KG1 (cell line): ENCODE data around the gene DOCK2.
"Not testable (repeated sequence)": the region's sequence is repeated elsewhere in the genome, so short reads cannot be mapped to it uniquely, and the experiment has no call there.

Experiments used
- DNase-seq: peaks from one replicate; lab custom pipeline; 2025; lab: John Stamatoyannopoulos, UW

Gene DOCK2

DNA sequence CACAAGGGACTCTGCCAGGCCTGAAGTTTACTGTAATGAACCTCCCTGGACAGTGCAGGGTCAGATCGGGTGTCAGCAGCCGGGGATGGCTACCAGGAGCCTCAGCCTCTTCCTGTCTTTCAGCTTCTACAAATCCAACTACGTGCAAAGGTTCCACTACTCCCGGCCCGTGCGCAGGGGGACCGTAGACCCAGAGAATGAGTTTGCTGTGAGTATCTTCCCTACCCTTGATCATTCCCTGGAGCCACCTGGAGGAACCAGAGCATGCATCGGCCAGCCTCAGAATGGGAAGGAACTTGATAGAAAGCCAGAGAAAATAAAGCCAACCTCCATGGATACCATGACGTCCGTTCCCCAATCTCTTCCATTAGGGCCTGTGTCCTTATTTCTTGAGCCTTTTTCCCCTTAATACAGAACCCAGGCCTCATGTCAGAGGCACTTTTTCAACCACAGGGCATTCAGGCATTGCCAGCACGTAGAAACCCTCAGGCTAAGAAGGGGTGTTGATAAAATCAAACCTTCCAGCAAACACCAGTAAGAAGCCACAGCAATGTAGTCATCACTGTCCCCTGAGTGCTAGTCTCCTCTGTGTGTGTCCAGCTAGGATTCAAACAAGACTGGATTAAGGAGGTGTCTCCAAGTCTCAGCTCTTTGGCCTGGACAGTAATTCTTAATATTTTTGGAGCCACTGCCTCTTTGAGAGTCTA lies 419.6 kb downstream of the DOCK2 start:
- DNase-seq: no peak

DNA sequence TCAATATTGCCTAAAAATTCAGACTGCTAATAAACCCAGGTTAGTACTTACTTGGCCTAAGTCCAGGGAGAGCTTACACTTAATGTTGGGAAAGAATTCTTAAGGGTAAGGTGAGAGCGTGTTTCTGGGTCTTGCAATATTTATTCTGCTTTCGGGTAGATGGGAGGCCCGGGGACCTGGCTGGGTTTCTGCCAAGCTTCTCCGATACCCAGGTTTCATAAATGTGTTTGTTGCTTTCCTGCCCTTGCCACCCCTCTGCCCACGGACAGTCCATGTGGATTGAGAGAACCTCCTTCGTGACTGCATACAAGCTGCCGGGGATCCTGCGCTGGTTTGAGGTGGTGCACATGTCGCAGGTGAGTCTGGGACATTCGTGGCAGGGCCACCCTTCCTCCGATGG lies 420.2 kb downstream of the DOCK2 start:
- no peak for DNase-seq

DNA sequence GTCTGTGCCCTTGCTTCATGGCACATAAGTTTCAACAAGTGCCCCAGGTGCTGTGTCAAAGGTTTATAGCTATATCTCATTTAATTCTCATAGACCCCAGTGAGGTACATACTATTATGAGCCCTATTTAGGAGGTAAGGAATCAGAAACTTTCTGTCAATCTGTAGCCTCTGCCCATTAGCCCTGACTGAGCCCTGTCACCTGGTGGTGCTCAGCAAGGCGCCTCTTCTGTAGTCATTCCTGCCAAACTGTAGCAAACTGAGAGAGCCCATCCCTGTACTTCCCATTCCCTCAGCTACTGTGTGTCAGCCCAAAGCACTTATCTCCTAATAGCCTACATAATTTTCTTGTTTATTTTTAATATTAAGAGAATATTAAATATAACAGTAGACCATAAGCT lies 422.1 kb downstream of the DOCK2 start:
- no peak for DNase-seq

DNA sequence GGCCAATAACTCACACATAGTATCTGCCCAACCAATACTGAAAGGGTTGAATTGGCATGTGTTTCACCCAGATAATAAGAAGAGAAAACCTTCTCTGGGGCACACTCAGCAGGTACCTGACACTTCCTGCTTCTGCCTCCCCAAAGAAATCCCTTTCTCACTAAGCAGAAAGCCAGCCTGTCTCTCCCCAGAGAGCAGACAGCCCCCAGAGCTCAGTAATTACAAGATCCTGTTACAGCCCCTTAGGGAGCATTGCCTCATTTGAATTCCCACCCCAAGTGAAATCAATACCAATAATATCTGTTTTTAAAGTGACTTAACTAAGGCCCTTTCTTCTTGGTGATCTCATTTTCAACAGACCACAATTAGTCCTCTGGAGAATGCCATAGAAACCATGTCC lies 430.1 kb downstream of the DOCK2 start:
- no peak for DNase-seq

DNA sequence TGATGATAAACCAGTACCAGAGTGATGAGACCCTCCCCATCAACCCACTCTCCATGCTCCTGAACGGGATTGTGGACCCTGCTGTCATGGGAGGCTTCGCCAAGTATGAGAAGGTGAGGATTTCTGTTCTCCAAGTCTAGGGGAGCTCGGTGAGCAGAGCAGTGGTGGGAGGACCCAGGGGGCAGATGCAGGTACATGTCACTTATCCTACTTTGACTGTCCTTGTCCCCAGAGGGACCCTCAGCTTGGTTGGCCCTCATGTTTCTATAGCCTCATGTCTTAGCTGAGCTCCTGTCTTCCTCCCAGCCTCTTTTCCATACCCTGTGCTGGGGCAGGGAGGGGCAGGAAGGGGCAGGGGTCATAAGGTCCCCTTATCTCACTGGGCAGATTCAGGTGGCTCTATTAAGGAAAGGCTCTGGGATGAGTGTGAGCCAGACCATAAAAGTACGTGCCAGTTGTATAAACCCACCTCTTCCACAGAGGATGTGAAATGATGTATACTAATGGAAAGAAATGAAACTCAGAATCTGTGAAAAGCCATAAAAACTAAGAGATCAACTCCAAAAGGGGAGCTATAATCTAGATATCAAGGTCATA lies 430.6 kb downstream of the DOCK2 start:
- DNase-seq: no peak

DNA sequence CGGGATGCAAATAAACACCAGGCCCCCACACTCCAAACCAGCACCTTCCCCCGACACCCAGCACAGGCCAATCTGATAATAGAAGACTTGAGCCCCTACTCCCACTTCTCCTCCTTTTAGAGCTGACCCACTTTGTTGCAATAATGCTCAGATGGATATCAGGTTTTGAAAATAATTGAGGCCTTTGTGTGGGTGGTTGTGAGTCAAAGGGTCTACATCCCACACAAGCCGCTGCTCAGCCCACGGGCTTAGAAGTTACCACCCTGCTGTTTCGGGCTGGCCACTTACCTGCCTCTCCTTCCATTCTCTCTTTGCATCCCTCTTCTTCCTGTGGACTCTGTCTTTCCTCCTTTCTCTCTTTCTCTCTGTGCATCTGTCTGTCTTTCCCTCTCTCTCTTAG lies 432.4 kb downstream of the DOCK2 start:
- no peak for DNase-seq

DNA sequence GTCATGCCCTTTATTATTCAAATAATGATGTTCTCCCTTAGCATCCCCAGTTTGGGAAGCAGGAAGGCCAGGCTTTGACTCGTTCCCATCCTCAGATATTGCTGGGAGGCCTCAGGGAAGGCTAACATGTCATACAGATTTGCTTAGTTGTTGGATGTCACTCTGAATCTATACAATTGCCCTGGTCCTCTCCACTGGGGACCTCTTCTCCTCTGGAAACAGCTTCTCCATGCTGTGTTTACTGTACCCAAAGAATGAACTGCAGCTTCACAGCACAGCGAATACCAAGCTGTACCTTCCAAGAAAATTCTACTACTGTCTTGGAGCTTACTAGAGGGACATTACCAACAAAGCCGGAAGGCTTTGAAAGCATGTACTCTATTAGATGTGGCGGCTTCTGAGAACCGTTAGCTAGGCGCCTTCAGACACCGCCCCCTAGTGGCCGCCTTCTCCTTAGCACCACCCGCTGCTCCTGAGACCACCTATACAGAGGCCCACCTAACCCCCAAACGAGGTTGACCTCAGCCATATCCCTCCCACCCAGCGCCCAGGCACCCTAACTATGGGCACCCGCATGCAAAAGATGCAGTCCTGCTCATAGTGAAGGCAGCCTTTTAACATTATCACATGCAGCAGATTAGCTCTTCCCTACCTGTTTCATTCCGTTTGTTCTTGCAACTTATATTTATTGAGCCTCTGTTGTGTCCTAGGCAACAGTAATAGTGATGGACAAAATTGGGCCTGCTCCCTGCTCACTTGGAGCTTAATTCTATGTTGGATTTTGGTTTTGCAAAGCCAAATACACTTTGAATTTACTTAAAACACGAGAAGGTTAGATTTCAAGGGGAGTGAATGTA lies 433.7 kb downstream of the DOCK2 start:
- no peak for DNase-seq

DNA sequence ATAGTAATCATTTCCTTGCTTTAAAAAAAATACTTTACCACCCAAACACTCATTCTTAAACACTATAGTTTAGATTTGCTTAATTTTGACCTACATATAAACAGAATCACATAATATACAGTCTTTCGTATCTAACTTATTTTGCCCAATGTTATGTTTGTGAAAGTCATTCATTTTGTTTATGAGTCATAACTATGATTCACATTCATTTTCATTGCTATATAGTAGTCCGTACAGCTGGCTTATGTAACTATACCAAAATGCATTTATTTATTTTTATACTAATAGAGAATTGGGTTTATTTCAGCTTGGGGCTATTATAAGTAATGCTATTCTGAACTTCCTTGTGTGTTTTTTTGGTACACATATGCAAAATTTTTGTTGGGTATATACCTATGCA lies 434.7 kb downstream of the DOCK2 start:
- no peak for DNase-seq

DNA sequence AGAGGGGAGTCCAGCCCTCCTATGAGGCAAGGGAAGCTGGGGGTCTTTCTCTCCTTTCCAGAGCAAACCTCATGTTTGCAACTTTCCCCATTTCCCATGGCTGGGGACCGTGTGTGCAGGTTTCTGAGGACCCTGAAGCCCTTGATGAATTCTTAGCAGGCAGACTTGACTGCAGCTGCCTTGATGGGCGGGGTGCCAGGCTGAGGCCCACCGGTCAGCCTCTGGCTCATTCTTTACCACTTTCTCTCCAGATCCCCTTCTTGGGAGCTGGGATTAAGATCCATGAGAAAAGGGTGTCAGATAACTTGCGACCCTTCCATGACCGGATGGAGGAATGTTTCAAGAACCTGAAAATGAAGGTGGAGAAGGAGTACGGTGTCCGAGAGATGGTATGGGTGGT lies 438.6 kb downstream of the DOCK2 start:
- DNase-seq: no peak

DNA sequence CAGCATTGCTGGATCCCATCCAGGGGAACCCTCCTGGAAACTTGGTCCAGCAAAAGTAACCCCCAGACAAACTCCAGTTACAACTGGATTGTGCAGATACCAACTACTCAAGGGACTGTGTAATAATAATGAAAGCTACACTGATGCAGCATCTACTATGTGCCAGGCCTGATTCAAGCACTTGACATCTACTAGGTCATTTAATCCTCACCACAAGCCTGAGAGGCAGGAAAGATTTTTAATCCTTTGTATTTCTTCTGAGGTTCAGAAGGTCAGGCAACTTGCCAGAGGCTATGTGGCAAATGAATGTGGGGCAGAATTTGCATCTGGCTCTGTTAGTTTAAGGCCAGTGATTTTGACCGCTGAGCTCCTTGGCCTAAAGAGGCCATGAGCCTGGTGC lies 439.1 kb downstream of the DOCK2 start:
- DNase-seq: no peak

DNA sequence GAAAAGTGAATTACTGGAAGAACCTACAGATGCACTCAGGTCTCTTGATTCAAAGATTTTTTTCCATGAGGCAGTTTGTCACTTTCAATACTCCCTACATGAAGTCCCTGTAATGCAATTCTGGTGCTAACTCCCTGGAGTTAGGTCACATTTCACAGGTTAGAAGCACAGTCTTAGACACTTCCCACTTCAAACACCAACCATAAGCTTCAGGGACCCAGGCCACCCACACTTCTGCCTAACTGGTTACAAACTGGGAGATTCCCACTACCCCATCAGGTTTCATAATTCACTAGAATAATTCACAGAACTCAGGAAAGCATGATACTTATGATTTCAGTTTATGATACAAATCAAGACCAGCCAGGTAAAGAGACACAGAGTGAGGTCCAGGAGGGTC lies 439.7 kb downstream of the DOCK2 start:
- DNase-seq: no peak

DNA sequence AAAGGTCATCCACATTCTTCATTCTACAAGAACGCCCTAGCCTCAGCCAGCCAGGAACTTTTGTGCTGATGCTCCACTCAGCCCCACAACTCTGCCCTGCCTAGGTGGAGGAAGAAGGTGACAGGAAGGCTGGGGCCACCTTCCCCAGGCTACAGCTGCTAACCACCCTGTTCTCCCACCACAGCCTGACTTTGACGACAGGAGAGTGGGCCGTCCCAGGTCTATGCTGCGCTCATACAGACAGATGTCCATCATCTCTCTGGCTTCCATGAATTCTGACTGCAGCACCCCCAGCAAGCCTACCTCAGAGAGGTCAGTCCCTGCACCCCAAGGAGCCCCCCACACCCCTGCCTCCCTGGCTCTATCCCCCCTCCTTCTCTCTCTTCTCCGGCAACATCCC lies 440.5 kb downstream of the DOCK2 start:
- no peak for DNase-seq

DNA sequence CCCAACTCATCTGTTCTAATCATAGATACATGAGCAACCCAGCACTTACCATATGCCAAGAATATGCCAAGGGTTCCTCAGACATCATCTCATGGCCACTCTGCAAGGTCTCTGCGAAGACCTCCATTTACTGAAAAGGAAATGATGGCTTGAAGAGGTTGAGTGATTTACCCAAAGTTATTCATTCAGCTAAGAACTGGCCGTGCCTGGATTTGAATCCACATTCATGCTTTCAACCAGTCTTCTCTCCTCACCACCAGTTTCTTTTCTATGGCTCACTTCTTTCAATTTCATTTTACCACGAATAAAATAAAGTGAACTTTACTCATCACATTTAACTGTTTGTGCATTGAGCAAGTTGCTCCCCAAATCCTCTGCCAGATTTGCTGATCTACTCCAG lies 441.4 kb downstream of the DOCK2 start:
- DNase-seq: no peak

DNA sequence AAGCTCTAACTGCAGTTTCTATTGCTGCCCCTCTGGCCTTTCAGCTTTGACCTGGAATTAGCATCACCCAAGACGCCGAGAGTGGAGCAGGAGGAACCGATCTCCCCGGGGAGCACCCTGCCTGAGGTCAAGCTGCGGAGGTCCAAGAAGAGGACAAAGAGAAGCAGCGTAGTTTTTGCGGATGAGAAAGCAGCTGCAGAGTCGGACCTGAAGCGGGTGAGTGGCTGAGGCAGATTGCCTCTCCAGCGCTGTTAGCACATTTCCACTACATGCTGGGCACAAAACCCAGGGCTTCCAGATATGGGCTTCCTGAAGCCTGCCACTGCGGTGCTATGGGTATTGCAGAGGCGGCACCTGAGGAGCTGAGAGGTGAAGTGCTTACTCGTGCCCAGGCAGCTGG lies 441.9 kb downstream of the DOCK2 start:
- DNase-seq: no peak

DNA sequence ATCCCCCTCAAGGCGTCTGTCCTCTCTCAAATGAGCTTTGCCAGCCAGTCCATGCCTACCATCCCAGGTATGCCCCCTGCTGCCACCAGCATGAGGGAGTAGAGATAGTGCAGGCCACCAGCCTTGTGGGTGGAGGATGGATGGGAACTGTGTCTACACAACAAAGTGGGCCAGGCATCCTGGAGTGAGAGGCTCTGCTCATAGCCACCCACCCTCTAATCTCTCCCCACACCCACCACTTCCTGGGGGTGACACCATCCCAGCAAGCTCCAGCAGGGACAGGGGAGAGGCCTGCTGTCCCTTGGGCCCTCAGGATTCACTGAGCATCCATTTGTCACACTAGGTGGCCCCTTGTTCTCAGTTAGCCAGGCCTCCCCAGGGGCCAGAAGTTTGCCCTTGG lies 443.1 kb downstream of the DOCK2 start:
- DNase-seq: no peak

DNA sequence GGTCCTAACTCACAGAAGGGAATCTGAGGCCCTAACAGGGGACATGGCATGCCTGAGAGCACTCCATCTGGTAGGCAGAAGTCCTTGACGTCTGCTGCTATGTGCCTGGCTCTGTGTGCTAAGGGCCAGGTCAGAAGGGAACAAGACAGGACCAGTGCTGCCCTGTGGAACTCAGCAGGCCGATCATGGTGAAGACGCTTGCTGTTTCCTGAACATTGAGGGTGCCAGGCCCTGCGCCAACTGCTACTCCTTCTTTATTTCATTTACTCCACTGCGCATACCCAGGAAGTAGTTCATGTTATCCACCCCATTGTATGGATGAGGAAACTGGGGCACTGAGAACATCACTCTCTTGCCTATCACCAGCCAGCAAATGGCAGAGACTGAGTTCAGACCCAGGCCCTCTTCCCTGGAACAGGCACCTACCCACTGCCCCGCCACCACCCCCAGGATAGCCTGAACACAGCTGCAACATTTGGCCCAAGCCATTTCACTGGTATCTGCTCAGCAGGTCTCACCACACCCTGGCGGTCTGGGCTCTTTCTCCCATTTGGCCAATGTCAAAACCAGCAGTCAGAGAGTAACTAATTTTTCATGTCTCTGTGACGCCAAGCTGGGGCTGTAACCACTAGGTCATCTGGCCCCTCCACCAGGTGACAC lies 443.8 kb downstream of the DOCK2 start:
- no peak for DNase-seq

DNA sequence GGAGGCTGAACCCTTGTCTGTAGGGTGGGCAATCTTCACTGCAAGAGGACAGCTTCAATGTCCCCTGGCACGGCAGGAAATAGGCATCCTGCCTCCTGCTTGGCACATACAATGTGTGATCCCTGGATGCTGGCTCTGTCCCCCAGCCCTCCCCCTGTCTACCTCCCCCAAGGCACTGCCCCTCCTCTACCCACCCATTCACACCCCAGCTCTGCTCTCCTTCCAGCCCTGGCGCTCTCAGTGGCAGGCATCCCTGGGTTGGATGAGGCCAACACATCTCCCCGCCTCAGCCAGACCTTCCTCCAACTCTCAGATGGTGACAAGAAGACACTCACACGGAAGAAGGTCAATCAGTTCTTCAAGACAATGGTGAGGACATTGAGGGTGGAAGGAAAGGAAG lies 444.5 kb downstream of the DOCK2 start:
- DNase-seq: no peak

DNA sequence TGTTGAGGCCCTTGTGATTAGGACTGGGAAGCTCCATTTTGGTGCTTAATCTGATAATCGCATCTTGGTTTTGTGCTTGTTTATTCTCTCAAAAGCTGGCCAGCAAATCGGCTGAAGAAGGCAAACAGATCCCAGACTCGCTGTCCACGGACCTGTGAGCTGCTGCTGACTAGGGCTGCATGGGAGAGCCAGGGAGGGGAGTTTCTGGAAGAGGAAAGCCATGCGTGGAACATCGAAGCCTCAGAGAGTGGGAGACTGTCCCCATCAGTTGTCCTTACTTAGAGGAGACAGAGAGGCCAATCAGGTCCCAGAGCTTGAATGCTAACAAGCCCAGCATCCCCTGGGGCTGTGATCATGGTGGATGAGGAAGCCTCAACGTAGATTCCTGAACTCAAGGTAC lies 445.6 kb downstream of the DOCK2 start:
- DNase-seq: no peak

DNA sequence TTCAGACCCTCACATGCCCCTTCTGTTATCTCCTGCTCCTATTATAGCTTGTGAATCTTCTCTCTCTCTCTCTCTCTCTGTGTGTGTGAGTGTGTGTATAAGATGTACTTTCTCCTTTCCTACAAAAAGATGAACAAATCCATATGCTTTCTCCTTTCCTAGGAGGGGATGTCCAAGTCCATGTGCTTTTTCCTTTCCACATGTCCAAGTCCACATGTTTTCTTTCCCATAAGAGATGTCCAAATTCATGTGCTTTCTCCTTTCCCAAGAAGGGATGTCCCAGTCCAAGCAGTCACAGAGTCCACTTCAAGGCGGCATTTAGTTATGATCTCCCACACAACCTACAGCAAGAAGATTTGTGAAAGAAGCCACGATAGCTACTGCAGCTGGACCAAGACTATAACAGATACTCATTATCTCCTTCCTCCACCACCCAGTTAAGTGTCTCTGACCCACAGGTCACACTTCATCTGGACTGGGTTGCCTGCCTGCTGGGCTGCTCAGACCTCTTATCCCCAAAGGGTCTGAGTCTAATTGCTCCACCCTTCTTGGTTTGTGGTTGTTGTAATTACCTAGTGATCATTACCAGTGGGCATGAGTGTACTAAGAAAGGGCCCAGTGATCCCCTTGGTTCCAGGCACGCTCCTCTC lies 450.2 kb downstream of the DOCK2 start:
- DNase-seq: no peak

DNA sequence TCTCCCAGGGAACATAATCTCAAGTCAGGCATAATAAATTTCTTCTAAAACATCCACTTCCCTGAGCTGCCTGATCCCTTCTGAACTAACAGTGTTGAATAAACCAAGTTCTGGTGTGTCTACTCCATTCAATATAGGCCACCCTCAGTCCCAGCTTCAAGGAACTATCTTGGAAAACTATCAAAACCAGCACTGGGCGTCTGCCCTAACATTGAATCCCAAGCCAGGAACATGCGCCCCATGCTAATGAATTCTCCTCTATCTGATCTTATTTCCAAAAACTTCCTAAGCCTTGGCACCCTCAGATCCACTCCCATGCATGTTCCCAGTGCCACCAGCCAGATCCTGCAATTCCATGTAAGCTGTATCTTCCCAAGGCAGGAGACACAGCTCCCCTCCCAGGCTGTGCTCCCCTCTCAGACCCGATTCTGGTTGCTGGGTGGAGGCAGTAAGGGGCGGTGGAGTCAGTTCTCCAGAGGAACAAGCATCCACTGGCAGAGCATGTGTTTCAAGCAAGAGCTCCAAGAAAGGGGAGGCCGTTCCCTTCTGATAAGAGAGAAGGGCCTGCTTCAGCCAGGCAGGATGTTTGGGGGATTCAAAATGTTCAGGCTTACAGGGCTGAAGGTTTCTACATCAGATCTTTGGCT lies 455.5 kb downstream of the DOCK2 start:
- no peak for DNase-seq

DNA sequence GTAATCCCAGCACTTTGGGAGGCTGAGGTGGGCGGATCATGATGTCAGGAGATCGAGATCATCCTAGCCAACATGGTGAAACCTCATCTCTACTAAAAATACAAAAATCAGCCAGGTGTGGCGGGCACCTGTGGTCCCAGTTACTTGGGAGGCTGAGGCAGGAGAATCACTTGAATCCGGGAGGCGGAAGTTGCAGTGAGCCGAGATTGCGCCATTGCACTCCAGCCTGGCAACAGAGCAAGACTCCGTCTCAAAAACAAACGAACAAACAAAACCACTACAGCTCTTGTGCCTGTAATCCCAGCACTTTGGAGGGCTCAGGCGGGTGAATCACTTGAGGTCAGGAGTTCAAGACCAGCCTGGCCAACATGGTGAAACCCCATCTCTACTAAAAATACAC lies 457.3 kb downstream of the DOCK2 start:
- not testable (repeated sequence) for DNase-seq

DNA sequence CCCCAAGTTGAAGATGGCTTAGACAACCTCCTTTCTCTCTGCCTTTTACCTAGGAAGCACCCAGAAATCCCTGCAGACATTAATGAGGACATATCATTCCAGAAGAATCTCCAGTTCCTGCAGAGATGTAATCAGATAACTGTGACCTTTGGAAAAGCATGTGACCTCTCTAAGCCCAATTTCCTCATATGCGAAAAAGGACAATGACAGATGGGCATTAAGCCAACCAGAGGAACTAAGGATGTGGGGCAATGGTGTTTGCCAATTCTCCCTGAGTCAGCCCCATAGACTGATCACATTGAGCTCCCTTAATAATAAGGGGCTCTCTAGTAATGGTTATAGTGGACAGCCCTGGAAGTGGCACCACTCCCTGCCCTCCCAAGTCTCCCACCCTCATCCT lies 458.6 kb downstream of the DOCK2 start:
- DNase-seq: no peak
